HG02870 (cell line): ENCODE measurements around the gene ARL8B.
"Not testable (repeated sequence)": the region's sequence is repeated elsewhere in the genome, so short reads cannot be mapped to it uniquely, and the experiment has no call there.

Experiments
- ATAC-seq: cut with Tn5 transposase; IDR thresholded peaks from one replicate; pipeline ENCODE4 v1.9.1; 2021; ENCODE audit warnings: mild to moderate bottlenecking, moderate library complexity; ENCODE audit not compliant: unreplicated experiment

Gene ARL8B

GRCh38 chr3:5122030-5122740 is at the start of gene ARL8B:
ARL8B (plus strand) TSS chr3:5122292; CDS start chr3:5122466, 174 bp downstream.
- ATAC-seq: peak; percentile 88

GRCh38 chr3:5073374-5074085 is 48.6 kb upstream of the ARL8B start:
- ATAC-seq: no peak

GRCh38 chr3:5078151-5078550 is 43.9 kb upstream of the ARL8B start:
- no peak for ATAC-seq

- no peak for ATAC-seq
Measured at GRCh38 chr3:5079761-5080160, 42.3 kb upstream of the ARL8B start.

GRCh38 chr3:5080779-5081550 is 41.1 kb upstream of the ARL8B start:
- ATAC-seq: no peak

- not testable (repeated sequence) for ATAC-seq
Measured at GRCh38 chr3:5081973-5082788, 39.9 kb upstream of the ARL8B start.

- no peak for ATAC-seq
Measured at GRCh38 chr3:5082789-5083115, 39.3 kb upstream of the ARL8B start.

GRCh38 chr3:5084224-5084623 is 37.9 kb upstream of the ARL8B start:
- no peak for ATAC-seq

- no peak for ATAC-seq
Measured at GRCh38 chr3:5086708-5087107, 35.4 kb upstream of the ARL8B start.

GRCh38 chr3:5087209-5087608 is 34.9 kb upstream of the ARL8B start:
- ATAC-seq: no peak

- no peak for ATAC-seq
Measured at GRCh38 chr3:5090197-5090596, 31.9 kb upstream of the ARL8B start.

- ATAC-seq: no peak
Measured at GRCh38 chr3:5092018-5092417, 30.1 kb upstream of the ARL8B start.

- ATAC-seq: no peak
Measured at GRCh38 chr3:5093731-5094130, 28.4 kb upstream of the ARL8B start.

GRCh38 chr3:5095886-5096285 is 26.2 kb upstream of the ARL8B start:
- no peak for ATAC-seq

- ATAC-seq: no peak
Measured at GRCh38 chr3:5096336-5097008, 25.6 kb upstream of the ARL8B start.

- ATAC-seq: no peak
Measured at GRCh38 chr3:5098346-5098745, 23.7 kb upstream of the ARL8B start.

GRCh38 chr3:5102532-5102931 is 19.6 kb upstream of the ARL8B start:
- no peak for ATAC-seq

GRCh38 chr3:5103743-5104142 is 18.3 kb upstream of the ARL8B start:
- no peak for ATAC-seq

GRCh38 chr3:5105050-5105449 is 17.0 kb upstream of the ARL8B start:
- no peak for ATAC-seq

GRCh38 chr3:5106371-5106770 is 15.7 kb upstream of the ARL8B start:
- ATAC-seq: not testable (repeated sequence)
